Stimulated activated CD8-positive, alpha-beta memory T cell treated with anti-CD3 and anti-CD28 coated beads, Interleukin-12 subunit alpha, Interleukin-12 subunit beta, amount 100 ng/mL, for 1 hour (primary cell): Measurements from ENCODE around the gene DNAH6.
A peak's percentile ranks its signal among the peaks of the same experiment; 100 is the strongest.
"Not testable (repeated sequence)": the region's sequence is repeated elsewhere in the genome, so short reads cannot be mapped to it uniquely, and the experiment has no call there.

ENCODE experiments used
- DNase-seq: peaks from one replicate; pipeline ENCODE4 v3.0.0-alpha.2; 2020; ENCODE audit warnings: low read depth

DNAH6 gene

GRCh38 chr2:84839851-84840250 is 323.6 kb downstream of the DNAH6 start:
- DNase-seq, result no peak

GRCh38 chr2:84840306-84840705 is 324.0 kb downstream of the DNAH6 start:
- DNase-seq, result no peak

GRCh38 chr2:84841577-84841976 is 325.3 kb downstream of the DNAH6 start:
- no peak for DNase-seq

GRCh38 chr2:84844141-84844540 is 327.8 kb downstream of the DNAH6 start:
- DNase-seq, result no peak

GRCh38 chr2:84846041-84846663 is 329.9 kb downstream of the DNAH6 start:
- DNase-seq, result no peak

GRCh38 chr2:84846741-84847142 is 330.4 kb downstream of the DNAH6 start:
- DNase-seq, result no peak

- no peak for DNase-seq
Observed at GRCh38 chr2:84847326-84848050, 331.2 kb downstream of the DNAH6 start.

- peak; percentile 33 for DNase-seq
Observed at GRCh38 chr2:84849271-84849952, 333.1 kb downstream of the DNAH6 start.

GRCh38 chr2:84850471-84850870 is 334.2 kb downstream of the DNAH6 start:
- no peak for DNase-seq

GRCh38 chr2:84851876-84852275 is 335.6 kb downstream of the DNAH6 start:
- DNase-seq, result no peak

- DNase-seq, result no peak
Observed at GRCh38 chr2:84854850-84855249, 338.6 kb downstream of the DNAH6 start.

- no peak for DNase-seq
Observed at GRCh38 chr2:84855731-84856130, 339.4 kb downstream of the DNAH6 start.

- no peak for DNase-seq
Observed at GRCh38 chr2:84856787-84857186, 340.5 kb downstream of the DNAH6 start.

GRCh38 chr2:84857566-84857965 is 341.3 kb downstream of the DNAH6 start:
- no peak for DNase-seq

- DNase-seq, result no peak
Observed at GRCh38 chr2:84858123-84858522, 341.8 kb downstream of the DNAH6 start.

- DNase-seq, result no peak
Observed at GRCh38 chr2:84858937-84859336, 342.6 kb downstream of the DNAH6 start.

GRCh38 chr2:84861539-84861938 is 345.2 kb downstream of the DNAH6 start:
- DNase-seq, result no peak

GRCh38 chr2:84862006-84862405 is 345.7 kb downstream of the DNAH6 start:
- no peak for DNase-seq

- no peak for DNase-seq
Observed at GRCh38 chr2:84865181-84865783, 349.0 kb downstream of the DNAH6 start.

GRCh38 chr2:84866122-84866521 is 349.8 kb downstream of the DNAH6 start:
- no peak for DNase-seq

GRCh38 chr2:84868327-84868726 is 352.0 kb downstream of the DNAH6 start:
- not testable (repeated sequence) for DNase-seq
